Measurements from ENCODE around the gene TXN2.
"Not testable (repeated sequence)": the region's sequence is repeated elsewhere in the genome, so short reads cannot be mapped to it uniquely, and the experiment has no call there.

The TXN2 gene, protein sequence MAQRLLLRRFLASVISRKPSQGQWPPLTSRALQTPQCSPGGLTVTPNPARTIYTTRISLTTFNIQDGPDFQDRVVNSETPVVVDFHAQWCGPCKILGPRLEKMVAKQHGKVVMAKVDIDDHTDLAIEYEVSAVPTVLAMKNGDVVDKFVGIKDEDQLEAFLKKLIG

DNA sequence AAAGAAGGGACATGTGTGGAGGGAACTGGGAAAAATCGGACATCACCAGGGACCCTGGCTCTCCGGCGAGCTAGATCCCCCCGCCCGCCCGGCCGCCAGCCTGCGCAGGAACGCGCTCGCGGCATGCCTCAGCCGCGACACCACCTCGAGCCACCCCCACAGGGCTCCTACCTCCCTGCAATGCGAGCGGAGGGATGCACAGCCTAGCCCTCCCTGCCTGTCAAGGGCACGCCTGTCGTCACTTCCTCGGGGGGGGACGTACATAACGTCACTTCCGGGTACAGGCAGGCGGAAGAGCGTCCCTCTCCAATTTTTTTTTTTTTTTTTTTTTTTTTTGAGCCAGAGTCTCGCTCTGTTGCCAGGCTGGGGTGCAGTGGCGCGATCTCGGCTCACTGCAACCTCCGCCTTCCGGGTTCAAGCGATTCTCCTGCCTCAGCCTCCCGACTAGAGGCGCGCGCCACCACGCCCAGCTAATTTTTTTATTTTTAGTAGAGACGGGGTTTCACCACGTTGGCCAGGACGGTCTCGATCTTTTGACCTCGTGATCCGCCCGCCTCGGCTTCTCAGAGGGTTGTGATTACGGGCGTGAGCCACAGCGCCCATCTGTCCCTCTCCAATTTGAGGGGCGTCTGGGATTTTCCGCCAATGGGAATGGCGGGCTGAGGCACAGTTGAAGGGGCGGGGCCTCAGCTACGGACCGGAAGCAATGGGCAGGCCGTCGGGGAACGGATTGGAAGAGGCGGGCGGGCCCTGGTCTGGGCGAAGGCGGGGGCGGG is at the start of gene TXN2:
TSS of gene TXN2 (minus strand) at position 248 of the 776 bp plus-strand sequence. CDS start 803 bp downstream, outside the sequence.
- DNase-seq: peak; percentile 84

DNA sequence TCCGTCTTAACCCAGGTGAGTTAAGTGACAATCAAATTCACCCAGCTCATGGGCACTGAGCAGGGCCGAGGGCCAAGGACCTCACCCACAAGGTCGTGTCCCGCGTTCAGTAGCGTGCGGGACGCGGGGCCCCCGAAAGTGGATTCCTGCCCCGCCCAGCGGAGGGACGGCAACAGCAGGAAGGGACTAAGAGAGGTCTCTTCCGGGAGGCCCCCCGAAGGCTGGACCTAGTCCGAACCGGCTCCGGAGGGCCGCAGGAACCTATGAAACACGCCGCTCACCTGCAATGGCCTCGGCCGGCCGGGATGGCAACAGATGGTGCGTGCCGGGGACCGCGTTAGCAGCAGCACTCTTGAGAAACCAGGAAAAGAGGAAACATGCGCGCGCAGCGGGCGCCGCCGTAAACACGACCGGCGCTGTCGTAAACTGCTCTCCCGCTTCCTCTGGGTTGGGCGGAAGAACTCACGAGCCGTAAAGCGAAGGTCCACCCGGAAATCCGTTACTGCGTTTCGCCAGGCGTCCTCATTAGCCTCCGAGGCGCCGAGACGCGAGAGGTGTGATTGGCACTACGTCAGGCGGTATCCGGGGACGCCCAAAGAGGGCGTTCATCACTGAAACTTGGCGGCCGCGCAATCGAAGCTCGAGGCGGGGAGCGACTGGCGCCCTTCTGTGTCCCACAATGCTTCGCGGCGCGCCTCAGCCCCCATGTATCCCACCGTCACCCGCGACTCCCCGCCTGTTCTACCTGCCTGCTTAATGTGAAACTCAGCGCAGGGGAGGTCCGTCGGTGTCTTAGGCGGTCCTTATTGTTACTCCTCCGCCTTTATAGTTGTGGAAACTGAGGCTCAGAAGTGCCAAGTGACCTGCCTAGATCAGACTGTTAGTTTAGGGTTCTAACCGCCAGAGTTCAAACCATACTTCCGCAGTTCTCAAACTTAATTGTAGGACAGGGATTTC is 47.6 kb upstream of the TXN2 start, which contains the start of gene EIF3D:
TSS of gene EIF3D (minus strand) at position 372 of the 957 bp plus-strand sequence. CDS start 3,045 bp downstream, outside the sequence.
- DNase-seq: peak; percentile 98

DNA sequence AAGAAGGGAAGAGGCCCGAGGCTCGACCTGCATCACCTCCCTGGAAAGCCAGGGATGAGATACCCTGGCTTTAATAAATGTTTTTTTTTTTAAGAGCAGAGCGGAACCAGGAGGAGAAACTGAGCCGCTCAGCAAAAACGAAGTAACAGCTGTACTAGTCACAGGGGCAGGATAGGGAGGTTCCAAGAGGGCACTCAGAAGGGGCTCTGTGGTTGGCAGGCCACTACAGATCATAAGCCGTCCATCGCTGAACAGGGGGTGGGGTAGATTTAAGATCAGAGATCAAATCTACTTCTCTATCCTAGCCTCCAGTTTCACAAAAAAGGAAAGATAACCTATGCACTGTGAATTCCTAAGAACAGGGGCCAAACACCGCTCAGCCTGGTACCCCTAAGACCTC is 46.9 kb upstream of the TXN2 start:
- peak; percentile 1 for DNase-seq

DNA sequence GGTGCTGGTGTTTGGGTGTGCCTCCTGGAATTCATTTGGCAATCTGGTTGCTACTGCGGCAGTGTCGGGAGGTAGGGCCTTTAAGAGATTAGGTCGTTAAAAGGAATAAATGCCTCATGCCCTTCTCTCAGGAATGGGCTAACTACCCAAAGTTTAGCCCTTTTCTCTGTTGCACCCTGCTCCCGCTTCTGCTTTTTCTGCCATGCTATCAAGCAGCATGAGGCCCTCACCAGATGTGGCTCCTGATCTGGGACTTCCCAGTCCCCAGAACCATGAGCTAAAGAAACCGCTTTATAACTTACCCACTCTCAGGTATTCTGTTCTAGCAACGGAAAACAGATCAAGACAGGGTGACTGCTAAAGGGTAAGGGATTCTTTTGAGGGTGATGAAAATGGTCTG is 41.2 kb upstream of the TXN2 start:
- DNase-seq: no peak

DNA sequence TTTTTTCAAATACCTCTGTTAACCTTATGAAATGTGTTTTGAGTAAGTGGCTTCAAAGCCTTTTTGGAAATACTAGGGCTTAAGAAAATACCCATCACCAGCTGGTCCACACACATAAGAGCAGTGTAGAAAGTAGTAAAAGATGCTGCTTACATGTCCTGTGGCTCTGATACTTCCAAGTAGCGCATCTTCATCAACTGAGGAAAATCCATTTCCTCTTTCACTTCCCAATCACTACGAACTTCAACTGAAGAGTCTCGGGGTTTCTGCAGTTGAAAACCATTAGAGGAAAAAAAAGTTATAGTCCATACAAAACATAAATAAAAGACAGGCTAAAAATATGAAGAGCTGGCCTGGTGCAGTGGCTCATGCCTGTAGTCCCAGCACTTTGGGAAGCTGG is 39.0 kb upstream of the TXN2 start:
- no peak for DNase-seq

DNA sequence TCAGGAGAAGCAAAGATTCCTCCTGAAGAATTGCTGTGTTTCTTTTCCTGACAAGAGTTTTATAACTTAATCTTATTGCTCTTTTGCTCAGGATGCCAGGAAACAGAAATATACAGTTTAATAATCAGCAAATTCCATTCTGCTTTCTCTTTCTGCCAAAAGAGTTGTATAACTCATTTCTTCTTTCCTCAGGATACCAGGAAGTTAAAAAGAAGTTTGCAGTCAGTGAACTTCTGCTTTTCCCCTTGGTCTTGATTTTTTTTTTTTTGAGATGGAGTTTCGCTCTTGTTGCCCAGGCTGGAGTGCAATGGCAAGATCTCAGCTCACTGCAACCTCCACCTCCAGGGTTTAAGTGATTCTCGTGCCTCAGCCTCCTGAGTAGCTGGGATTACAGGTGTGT is 38.5 kb upstream of the TXN2 start:
- not testable (repeated sequence) for DNase-seq

DNA sequence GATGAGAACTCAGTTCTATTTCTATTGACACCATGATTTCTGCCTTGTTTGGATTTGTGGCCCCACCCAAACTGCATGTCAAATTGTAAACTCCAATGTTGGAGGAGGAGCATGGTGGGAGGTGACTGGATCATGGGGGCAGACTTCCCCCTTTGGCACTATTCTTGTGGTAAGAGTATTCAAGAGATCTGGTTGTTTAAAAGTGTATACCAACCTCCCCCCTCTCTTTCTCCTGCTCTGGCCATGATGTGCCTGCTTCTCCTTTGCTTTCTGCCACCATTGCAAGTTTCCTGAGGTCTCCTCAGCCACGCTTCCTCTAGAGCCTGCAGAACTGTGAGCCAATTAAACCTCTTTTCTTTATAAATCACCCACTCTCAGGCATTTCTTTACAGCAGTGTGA is 33.3 kb upstream of the TXN2 start:
- DNase-seq: no peak

DNA sequence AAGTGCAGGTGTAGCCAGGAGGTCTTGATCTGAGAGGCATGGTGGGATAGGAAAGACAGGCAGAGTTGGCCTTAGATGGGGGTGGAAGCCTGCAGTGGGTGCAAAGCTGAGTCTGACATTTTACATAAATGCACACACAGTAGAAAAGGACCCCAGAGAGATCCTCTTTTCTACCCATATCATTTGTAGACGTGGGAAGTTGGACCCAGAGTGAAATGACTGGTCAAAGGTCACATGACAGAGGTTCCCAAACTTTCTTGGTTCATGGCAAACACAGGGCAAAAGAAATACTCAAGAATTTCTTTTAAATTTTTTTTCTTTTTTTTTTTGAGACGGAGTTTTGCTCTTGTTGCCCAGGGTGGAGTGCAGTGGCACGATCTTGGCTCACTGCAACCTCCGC is 31.6 kb upstream of the TXN2 start:
- DNase-seq: no peak

DNA sequence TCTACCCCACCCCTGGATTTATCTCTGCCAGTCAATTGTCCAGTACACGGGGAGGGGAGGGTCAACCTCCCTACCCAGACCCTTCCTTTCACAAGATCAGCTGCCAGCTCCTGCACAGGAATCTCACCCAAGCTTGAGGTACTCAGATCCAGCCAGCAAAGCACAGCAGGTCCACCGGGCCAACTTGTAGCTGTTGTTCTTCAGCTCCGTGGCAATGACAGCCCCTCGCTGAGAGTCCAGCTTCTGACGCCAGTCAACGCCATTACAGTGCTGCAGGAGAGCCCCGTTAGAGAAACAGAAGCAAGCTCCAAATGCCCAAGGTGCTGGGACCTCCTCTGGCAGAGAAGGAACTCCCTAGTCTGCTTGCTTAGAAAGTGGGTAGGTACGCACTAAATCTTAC is 30.9 kb upstream of the TXN2 start:
- DNase-seq: no peak

DNA sequence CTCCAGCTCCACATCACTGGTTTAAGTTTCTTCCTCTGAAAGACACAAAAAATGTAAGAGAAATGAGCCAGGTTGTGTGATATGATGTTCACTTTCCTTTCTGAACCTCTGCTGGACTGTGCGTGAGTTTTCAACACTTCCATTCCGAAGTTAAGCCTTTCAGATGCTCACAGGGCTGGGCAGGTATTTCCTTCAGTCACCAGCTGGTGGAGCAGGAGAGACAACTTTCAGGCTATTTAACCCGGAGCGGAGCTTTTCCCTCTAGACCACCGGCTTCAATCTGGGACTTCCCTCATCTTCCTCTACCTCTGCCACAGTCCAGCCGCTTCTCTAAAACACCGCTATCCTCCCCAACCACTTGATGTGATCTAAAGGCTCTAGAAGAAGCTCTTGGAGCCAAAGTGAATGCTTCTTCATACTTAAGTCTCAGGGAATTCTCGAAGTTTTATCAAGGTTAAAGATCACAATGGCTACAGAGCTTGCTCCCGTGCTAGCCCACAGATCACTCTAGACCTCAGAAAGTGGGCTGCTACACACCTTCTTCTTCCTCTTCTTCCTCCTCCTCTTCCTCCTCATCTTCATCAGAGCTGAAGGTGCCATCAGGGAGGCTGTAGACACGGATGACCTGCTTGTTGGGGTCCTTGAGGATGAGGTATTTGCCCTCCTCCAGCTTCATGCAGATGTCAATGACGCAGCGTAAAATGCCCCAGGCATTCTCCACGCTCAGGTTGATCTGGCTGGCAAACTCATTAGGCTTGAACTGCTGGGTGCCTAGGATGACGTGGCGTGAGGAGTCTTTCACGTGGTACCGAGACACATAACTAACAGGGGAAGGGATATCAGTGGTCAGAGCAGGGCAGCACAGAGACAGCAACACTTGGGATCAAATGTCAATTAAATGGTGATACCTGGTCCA is 29.8 kb upstream of the TXN2 start:
- DNase-seq: peak; percentile 4

DNA sequence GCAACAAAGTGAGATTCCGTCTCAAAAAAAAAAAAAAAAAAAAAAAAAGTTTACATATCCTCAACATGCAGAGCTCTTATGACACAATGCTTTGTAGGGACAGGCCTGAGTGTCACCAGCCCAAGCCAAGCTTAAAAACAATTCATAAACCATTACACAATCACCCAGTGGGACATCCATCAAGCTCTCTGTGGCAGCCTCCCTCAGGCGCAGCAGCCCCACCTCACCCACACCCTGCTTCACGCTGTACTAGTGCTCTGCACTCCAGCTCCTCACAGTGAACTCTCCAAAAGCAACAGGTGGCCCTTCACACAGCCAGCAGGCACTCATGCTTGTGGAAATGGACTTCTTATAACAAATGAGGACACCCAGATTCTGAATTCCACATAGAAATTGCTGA is 28.9 kb upstream of the TXN2 start:
- no peak for DNase-seq

DNA sequence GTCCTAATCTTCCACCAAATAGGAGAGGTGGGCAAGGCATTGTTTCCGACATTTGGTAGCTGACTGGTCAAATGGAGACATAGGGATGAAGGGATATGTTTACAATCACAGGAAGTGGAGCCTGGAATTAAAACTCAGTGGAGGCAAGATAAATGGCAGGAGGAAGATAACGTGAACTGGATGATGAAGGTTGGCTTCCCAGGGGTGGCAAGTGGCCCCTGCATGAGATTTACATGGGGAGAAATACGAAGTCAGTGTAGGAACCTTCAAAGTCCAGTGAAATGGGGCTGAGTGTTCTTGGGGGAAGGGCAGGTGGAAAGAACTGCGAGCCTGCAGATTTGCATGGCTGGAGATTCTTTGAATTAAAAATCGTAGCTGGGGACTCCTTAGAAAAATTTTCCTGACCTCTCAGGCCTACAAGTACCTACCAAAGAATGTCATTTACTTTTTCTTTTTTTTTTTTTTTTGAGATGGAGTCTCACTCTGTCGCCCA is 26.1 kb upstream of the TXN2 start:
- no peak for DNase-seq

DNA sequence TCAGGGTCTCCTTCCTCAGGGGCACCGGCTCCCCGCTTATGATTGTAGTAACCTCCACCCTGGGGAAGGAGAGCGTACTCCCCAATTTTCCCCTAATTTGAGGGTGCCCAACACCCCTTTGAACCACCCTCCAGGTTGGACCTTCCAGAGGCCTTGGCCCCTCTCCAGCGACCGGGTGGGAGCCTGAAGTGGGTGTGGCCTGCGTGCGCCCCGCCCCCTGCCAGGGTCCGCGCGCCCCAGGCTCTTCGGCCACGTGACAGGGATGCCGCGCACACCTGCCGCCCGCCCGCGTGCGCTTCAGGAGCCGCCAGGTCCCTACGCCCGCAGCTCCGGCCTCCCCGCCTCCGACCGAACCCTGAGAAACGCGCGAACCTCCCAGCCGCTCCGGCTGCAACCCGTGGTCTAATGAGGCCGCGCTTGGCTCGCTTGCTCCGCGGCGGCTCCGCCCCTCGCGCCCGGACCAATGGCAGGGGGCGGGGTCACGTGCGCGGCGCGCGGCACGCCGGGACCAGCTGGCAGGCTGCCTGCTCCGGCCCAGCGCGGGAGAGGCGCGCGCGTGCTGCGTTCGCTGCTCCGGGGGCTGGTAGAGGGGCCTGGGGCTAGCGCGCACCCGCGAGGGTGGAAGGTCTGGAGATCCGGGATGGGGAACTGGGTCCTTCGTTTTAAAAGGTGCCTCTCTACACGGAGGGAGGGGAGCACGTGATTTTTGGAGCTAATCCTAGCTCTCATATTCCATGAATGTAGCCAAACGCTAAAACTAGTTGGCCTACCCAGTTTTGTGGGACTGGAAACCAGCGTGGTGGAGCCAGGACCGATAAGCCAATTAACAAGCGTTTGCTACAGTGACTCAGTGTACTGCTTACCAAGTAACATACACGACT is 25.4 kb upstream of the TXN2 start, which contains the start of gene FOXRED2:
TSS of gene FOXRED2 (minus strand) at position 404 of the 881 bp plus-strand sequence. CDS start 618 bp downstream, outside the sequence.
- DNase-seq: peak; percentile 46

DNA sequence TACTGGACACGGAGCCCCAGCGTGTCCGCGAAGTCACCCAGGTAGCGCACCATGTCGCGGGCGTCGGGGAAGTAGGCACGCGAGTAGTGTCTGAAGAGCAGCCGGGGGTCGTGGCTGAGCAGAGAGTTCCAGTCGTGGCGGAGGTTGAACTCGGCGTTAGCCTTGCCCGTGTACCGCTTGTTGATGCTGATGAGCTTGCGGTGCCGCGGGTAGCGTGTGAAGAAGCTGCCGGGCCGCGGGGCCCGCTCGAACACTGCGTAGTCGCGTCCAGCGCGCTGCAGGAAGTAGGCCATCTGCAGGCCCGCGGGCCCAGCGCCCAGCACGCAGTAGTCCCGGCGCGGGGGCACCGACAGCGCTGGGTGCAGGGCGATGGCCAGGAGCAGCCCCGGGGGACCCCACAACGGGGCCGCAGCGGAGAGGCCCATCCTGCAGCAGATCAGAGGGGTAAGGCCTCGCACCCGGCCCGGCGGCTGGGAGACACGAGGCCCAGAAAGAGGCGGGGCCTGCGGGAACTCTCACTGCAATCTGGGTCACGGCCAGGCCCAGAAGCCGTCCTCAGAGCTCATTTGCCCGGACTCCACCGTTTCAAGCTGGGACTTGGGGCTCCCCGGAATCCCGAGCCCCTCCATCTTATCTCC is 24.7 kb upstream of the TXN2 start:
- DNase-seq: no peak

DNA sequence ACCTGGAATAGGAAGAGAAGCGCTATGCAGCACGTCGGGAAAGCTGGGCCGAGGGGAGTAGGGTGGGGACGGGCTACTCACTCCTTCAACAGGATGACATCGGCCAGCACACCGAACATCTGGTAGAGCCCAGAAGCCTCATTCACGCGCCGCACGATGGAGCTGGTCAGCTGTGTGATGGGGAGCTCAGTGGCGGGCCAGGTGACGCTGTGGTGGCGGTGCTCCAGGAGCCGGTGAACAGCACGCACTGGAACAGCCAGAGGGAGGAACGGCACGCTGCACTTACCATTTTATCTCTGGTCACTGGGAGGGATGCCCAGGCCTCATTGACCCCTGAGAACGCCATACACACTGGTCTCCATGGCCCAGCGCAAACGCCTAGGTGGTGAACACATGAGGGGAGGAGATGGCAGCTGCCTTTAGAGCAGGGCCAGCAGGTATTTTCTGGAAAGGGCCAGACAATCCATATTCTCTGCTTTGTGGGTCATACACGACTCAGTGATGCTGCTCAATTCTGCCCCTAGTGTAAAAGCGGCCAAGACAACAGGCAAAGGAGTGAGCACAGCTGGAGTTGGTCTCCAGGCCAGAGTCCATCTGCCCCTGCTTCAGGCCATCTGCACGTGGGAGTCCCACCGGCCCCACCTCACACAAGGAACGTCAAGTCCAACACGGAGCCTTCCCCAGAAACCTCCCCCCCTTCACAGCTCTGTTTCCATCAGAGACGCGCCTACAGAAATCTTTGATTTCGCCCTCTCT is 16.6 kb upstream of the TXN2 start:
- no peak for DNase-seq

DNA sequence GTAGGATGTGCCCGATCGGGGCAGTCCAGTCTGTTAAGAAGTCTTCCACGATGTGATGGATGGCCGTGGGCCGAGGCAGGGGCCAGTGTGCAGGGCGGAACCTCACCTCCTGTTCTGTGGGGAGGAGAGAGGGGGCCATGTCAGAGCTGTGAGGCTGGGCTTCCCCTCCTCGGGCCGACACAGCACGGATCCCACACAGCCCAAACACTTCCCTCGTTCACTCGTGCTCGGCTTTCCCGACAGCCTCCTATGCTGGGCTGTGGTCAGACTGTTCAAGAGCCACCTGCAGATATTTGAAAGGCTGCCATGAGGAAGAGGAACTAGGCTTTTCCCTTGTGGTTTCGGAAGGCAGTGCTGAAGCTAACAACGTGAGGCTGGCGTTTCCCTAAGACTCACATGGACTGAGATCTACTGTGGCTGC is 12.3 kb upstream of the TXN2 start:
- no peak for DNase-seq

DNA sequence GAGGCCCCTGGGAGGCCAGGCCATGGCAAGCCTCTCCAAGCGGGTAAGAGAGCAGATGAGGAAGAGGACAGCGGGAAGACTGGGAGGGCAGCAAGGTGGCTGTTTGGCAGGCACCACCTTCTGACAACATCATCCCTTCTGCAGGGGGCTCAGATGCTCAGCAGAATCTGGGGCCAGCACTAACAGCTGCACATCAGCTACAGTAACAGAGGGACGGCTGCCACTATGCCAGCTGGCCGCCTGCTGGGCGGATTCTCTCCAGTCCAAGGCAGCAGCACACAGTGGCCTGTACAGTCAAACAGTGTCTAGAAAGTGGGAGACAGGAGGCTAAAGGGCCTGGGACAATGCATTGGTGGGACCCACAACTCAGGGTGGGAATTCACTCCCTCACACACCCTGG is 10.7 kb upstream of the TXN2 start:
- DNase-seq: peak; percentile 29

DNA sequence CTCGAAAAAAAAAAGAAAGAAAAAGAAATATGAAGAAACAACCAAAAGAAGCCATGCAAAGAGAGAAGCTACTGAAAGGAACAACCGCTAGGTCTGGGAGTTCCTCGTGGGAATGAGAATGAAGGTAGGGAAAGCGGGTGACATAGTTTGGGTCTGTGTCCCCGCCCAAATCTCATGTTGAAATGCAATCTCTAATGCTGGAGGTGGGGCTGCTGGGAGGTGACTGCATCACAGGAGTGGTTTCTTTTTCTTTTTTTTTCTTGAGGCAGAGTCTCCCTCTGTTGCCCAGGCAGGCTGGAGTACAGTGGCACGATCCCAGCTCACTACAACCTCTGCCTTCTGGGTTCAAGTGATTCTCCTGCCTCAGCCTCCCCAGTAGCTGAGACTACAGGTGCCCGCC is 9.7 kb upstream of the TXN2 start:
- no peak for DNase-seq

DNA sequence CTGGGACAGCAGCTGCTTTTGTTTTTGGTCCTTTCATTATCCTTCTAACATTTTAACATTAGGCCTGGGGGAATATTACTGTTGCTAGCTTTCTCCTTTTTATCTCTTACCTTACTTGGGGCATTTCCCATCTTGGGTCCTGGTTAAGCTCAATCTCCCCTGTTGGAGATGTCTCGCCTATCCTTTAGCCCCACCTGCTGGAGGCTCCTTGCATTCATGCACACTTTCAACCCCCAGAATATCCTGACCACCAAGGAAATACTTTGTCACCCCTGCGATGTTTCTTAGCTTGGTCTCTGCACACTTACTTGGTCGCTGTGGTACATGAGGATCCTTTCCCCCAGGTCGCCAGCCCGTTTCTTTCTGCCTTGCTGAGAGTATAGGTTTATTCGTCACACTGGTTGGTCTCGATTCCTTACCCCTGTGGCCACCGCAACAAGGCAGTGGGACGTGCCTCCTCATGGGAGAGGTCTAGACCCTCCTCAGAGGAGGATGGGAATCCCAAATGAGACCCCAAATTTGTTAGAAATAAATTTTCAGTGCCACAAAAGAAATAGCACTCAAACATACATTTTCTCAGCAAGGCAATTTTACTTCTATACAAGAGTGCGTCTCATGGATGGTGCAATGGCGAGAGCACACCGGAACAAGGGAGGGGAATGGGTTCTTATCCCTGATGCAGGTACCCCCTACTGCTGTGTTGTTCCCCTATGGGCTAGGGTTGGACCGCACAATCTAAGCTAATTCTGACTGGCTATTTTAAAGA is 5.4 kb upstream of the TXN2 start:
- DNase-seq: no peak

Measured in NCI-H1694 treated with DMSO at 0.1 percent for 48 hours (cell line).